GM20000 (cell line): Measurements from ENCODE around the gene EPHA7.

Experiments
- DNase-seq: peaks from one replicate; pipeline ENCODE4 v3.0.0; 2012; ENCODE audit warnings: low spot score
- CTCF ChIP-seq: IDR thresholded peaks from 2 replicates; pipeline ENCODE4 v1.5.1; 2012; ENCODE audit warnings: mild to moderate bottlenecking, control low read depth; ENCODE audit errors: extremely low read depth, missing control alignments

Gene EPHA7

GRCh38 chr6:93293872-93294271 lies 125.5 kb downstream of the EPHA7 start:
- TF ChIP-seq CTCF: no peak
- DNase-seq: no peak

- no peak for DNase-seq
- no peak for TF ChIP-seq CTCF
Observed at GRCh38 chr6:93293460-93293859, 125.9 kb downstream of the EPHA7 start.

GRCh38 chr6:93282521-93283031 lies 136.8 kb downstream of the EPHA7 start:
- no peak for TF ChIP-seq CTCF
- no peak for DNase-seq

GRCh38 chr6:93278241-93278640 lies 141.1 kb downstream of the EPHA7 start:
- no peak for TF ChIP-seq CTCF
- no peak for DNase-seq

- DNase-seq: no peak
- TF ChIP-seq CTCF: no peak
Observed at GRCh38 chr6:93272896-93273295, 146.5 kb downstream of the EPHA7 start.

GRCh38 chr6:93272211-93272610 lies 147.1 kb downstream of the EPHA7 start:
- DNase-seq: no peak
- TF ChIP-seq CTCF: no peak

- TF ChIP-seq CTCF: no peak
- no peak for DNase-seq
Observed at GRCh38 chr6:93266116-93266817, 153.1 kb downstream of the EPHA7 start.
